ENCODE data around the gene TMEM81.

Gene TMEM81

GRCh38 chr1:205077158-205077933 is 6.9 kb downstream of the TMEM81 start:
- in situ Hi-C loops (cut with MboI; ENCODE audit: low sequenced_read_pairs): no loop called here

DNA sequence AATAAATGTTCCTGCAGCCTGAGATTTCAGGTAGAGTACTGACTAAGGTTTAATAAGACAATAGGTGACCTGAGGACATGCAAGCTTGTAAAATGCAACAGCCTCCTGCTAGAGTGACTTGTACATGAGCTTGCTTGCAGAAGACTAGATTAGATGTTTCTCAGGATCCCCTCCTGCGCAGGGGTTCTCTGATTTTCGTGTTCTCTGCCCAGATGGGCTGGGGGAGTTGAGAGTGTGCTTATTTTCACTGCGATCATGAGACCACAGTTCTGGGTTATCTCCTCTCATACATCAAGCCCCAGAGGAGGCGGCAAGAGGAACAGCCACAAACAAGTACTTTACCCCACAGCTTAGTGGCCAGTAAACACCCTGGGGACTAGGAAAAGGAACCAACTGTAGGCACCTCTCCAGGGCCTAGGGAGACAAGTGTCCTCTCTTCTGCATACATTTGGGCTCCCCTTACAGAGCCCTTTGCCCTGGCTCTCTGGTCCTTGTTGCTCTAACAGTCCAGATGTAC is 8.0 kb downstream of the TMEM81 start:
- in situ Hi-C loops (cut with MboI; ENCODE audit: low sequenced_read_pairs): no loop called here

DNA sequence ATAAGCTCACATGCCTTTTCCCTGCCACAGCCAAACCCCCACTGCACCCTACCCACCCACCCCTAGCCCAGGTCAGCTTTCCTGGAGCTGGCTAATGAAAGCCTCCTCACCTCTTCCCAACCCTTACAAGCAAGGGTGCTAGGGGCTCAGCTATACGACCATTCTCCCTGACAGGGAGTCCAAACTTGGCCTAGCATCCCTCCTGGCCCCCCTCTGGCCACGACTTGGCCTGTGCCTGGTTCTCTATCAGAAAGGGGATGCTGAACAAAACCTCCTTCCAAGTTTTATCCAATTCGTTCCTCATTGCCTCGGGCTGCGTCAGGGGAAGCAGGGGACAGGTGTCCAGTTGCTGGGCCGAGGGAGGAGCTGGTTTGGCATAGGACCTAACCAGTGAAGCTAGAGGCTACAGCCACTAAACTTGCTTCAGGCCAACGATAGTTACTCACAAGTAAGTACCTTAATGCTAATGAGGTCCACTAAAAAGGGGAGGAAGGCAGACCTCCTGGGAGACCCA is 8.6 kb downstream of the TMEM81 start:
- in situ Hi-C loops (cut with MboI; ENCODE audit: low sequenced_read_pairs): no loop called here

- in situ Hi-C loops (cut with MboI; ENCODE audit: low sequenced_read_pairs): no loop called here
These were observed 9.7 kb downstream of the TMEM81 start for GRCh38 chr1:205074513-205074912.

GRCh38 chr1:205074084-205074483 is 10.2 kb downstream of the TMEM81 start:
- in situ Hi-C loops (cut with MboI; ENCODE audit: low sequenced_read_pairs): no loop called here

- in situ Hi-C loops (cut with MboI; ENCODE audit: low sequenced_read_pairs): no loop called here
These were observed 10.7 kb downstream of the TMEM81 start for GRCh38 chr1:205073511-205073910.

GRCh38 chr1:205072881-205073280 is 11.4 kb downstream of the TMEM81 start:
- in situ Hi-C loops (cut with MboI; ENCODE audit: low sequenced_read_pairs): no loop called here

- in situ Hi-C loops (cut with MboI; ENCODE audit: low sequenced_read_pairs): no loop called here
These were observed 12.0 kb downstream of the TMEM81 start for GRCh38 chr1:205072286-205072685.

DNA sequence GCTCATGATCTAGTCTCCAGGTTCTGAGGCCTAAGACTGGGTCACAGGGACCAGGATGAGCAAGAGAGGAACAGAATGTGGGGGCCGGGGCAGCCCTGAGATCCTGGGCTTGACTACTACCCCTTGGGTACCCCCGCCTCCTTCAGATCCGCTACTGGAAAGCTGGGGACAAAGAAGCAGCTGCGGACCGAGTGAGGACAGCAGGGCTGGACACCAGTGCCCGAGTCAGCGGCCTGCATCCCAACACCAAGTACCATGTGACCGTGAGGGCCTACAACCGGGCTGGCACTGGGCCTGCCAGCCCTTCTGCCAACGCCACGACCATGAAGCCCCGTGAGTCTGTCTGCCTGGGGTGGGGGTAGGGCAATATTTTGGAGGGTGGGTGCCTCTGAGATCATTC is 12.5 kb downstream of the TMEM81 start:
- in situ Hi-C loops (cut with MboI; ENCODE audit: low sequenced_read_pairs): no loop called here

DNA sequence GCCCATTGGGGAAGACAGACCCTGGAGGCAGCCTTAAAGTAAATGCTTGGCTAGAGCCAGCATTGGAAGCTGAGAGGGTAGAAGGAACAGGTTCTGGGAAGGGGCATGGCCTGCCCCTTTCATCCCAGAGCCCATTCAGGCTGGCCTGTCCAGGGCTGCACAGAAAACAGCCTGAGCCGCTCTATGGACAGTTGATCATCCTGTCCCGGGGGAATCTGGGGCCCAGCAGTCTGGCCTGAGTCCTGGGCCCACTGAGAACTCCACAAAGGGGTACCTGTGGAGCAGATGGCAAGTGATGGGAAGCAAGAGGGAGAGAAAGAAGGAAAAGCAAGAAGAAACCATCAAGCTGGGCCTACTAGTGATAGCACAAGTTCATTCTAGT is 13.2 kb downstream of the TMEM81 start:
- in situ Hi-C loops (cut with MboI; ENCODE audit: low sequenced_read_pairs): no loop called here

GRCh38 chr1:205069371-205070125 is 14.7 kb downstream of the TMEM81 start:
- in situ Hi-C loops (cut with MboI; ENCODE audit: low sequenced_read_pairs): no loop called here

- in situ Hi-C loops (cut with MboI; ENCODE audit: low sequenced_read_pairs): no loop called here
These were observed 15.7 kb downstream of the TMEM81 start for GRCh38 chr1:205068457-205069040.

DNA sequence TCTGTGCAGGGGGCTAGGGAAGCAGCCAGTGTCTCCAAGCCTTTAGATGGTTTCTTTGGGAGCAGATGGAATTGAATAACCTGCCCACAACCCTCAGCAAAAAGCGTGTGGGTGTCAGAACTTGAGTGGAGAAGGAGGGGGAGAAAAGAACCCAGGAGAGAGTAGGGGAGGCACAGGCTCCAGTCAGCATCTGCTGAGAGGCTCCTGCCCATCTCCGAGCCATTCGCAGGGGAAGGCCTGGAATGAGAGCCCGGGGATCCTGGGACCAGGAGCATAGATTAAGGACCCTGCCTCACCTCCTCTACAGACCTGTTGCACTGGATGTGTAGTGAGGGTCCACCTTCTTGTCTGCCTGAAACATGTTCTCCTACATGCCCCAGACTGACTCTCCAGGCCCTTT is 16.3 kb downstream of the TMEM81 start:
- in situ Hi-C loops (cut with MboI; ENCODE audit: low sequenced_read_pairs): no loop called here

GRCh38 chr1:205067031-205067430 is 17.2 kb downstream of the TMEM81 start:
- in situ Hi-C loops (cut with MboI; ENCODE audit: low sequenced_read_pairs): no loop called here

GRCh38 chr1:205066141-205066818 is 18.0 kb downstream of the TMEM81 start:
- in situ Hi-C loops (cut with MboI; ENCODE audit: low sequenced_read_pairs): no loop called here

DNA sequence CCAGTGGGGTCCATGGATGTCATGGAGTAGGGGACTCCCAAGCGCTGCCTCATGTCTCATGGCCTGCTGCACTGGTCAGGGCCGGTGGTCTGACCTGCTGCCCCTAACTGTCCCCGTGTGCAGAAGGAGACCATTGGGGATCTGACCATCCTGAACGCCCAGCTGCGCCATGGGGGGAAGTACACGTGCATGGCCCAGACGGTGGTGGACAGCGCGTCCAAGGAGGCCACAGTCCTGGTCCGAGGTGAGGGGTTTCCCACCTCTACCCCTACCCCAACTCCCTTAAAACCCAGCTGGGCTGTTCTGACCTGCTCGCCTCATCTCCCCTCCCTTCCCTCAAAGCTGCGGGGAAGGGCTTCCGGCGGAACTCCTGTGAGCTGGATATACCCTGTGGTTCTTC is 18.6 kb downstream of the TMEM81 start:
- in situ Hi-C loops (cut with MboI; ENCODE audit: low sequenced_read_pairs): no loop called here

DNA sequence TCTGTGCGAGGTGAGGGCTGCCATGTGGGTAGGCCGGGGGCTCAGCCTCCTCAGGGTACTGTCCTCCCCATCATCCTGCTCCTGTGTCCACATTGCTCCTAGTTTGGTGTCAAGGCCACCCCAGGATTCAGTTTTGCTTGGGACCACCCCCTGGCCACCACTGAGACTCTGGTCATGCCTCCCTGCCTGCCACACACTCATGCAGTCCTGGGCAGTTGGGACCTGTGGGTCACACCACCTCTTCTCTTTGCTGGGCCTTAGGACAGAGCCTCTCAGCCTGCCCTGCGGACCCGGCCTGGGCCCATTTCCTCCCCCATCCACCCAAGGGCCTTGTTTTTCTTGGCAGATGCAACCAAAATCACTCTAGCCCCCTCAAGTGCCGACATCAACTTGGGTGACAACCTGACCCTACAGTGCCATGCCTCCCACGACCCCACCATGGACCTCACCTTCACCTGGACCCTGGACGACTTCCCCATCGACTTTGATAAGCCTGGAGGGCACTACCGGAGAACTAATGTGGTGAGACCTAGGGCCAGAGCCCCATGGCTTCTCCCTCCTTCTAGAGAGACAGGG is 19.4 kb downstream of the TMEM81 start:
- in situ Hi-C loops (cut with MboI; ENCODE audit: low sequenced_read_pairs): no loop called here

- in situ Hi-C loops (cut with MboI; ENCODE audit: low sequenced_read_pairs): no loop called here
These were observed 20.0 kb downstream of the TMEM81 start for GRCh38 chr1:205064301-205064700.

GRCh38 chr1:205062895-205063294 is 21.4 kb downstream of the TMEM81 start:
- in situ Hi-C loops (cut with MboI; ENCODE audit: low sequenced_read_pairs): no loop called here

GRCh38 chr1:205062319-205062718 is 21.9 kb downstream of the TMEM81 start:
- in situ Hi-C loops (cut with MboI; ENCODE audit: low sequenced_read_pairs): no loop called here

- in situ Hi-C loops (cut with MboI; ENCODE audit: low sequenced_read_pairs): no loop called here
These were observed 22.6 kb downstream of the TMEM81 start for GRCh38 chr1:205061665-205062069.
